ENCODE measurements around the gene NFYC. TPM values are rescaled to one million over a fixed set of nuclear protein-coding genes. Genes with fewer than 3 reads are reported as not detected.
"Not testable (repeated sequence)": the region's sequence is repeated elsewhere in the genome, so short reads cannot be mapped to it uniquely, and the experiment has no call there.

Gene NFYC
- total RNA-seq, 1 experiment from 2014 or later: 25.6 TPM

- DNase-seq (ENCODE audit: low read depth): no peak
- in situ Hi-C loops (cut with HindIII; ENCODE audit: low pct_unique_long_range_greater_than_20kb, low sequenced_read_pairs): no loop called here
Observed at GRCh38 chr1:40720493-40720892, 29.0 kb downstream of the NFYC start.

DNA sequence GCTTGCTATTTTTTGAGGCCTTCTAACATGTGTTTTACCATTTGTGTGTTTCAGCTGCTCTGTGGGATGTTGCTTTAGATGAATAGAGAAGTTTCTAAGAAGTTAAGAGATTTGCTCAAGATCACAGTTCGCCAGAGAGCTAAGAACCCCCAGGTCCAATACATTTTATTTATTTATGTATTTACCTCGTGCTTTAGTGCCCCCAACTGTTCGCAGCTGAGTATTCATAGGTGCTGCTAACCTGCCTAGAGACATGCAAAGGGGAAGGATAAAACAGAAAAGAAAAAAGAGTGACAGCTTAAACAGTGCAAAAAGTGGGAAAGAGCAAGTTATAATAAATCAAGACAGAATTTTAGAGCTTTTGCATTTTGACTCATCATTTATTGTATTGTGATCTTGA lies 31.1 kb downstream of the NFYC start:
- in situ Hi-C loops (cut with HindIII; ENCODE audit: low pct_unique_long_range_greater_than_20kb, low sequenced_read_pairs): no loop called here
- no peak for DNase-seq (ENCODE audit: low read depth)

DNA sequence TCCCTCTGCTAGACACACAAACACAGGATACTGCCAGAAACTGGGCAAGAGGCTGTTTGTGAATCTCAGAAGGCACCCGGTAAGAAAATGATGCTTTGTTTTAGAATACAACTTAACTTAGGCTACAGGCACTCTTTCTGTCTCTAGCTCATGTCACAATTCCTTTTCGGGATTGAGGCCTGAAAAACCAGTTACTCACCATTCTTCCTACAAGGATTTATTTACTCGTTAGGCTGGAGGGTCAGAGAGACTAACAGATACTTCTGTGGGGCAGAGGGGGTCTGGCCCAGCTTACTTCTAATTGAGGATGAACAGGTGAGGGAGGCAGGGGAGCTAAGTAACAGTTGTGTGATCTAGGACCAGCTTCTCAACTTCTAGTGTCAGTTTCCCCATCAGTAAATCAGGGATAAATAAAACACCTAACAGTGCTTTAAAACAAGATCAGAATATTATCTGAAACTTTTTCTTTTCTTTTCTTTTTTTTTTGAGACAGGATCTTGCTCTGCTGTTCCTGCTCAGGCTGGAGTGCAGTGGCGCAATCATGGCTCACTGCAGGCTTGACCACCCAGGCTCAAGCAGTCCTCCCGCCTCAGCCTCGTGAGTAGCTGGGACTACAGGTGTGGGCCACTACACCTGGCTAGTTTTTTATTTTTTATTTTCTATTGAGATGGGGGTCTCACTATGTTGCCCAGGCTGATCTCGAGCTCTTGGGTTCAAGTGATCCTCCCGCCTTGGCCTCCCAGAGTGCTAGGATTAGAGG lies 31.9 kb downstream of the NFYC start:
- in situ Hi-C loops (cut with HindIII; ENCODE audit: low pct_unique_long_range_greater_than_20kb, low sequenced_read_pairs): no loop called here

GRCh38 chr1:40727662-40728061 lies 36.2 kb downstream of the NFYC start:
- in situ Hi-C loops (cut with HindIII; ENCODE audit: low pct_unique_long_range_greater_than_20kb, low sequenced_read_pairs); DNase-seq (ENCODE audit: low read depth): not testable (repeated sequence)

More for the DNA sequence above, 31.9 kb downstream of the NFYC start:
- no peak for DNase-seq (ENCODE audit: low read depth)

DNA sequence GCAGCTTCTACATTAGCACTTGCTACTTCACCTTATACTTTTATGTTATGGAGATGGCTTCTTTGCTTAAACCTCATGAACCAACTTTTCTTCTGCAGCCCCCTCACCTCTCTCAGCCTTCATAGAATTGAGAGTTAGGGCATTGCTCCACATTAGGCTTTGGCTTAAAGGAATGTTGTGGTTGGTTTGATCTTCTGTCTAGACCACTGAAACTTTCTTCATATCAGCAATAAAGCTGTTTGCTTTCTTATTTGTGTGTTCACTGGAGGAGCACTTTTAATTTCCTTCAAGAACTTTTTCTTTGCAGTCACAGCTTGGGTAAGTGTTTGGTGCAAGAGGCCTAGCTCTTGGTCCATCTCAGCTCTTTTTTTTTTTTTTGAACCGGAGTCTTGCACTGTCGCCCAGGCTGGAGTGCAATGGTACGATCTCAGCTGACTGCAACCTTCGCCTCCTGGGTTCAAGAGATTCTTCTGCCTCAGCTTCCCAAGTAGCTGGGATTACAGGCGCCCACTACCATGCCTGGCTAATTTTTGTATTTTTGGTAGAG lies 37.9 kb downstream of the NFYC start:
- in situ Hi-C loops (cut with HindIII; ENCODE audit: low pct_unique_long_range_greater_than_20kb, low sequenced_read_pairs): not testable (repeated sequence)

DNA sequence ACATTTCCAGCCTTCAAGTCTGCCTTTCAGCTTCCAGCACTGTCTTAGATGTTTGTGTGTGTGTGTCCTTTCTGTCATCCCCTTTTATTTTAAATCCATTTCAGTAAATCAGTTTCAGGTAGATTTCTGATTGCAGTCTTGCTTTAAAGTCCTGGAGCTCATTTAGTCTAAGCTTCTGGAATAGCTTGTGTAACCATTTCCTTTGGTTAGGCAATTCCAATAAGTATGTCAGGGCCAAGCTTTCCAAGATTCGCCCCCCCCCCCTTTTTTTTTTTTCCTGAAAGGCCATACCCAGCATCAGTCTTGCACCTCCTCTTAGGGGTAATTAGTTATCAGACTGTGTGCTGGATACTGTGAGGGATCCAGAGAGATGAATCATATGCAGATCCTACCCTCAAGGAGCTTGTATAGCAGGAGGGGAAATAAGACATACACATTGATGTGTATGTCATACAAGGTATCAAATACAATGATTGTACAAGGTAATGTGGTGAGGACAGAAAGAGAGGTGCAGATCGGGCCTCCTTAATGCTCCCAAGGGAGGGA lies 41.3 kb downstream of the NFYC start:
- no peak for DNase-seq (ENCODE audit: low read depth)
- in situ Hi-C loops (cut with HindIII; ENCODE audit: low pct_unique_long_range_greater_than_20kb, low sequenced_read_pairs): no loop called here

More for the DNA sequence above, 37.9 kb downstream of the NFYC start:
- DNase-seq (ENCODE audit: low read depth): not testable (repeated sequence)

- in situ Hi-C loops (cut with HindIII; ENCODE audit: low pct_unique_long_range_greater_than_20kb, low sequenced_read_pairs): no loop called here
- DNase-seq (ENCODE audit: low read depth): no peak
Observed at GRCh38 chr1:40734882-40735628, 43.6 kb downstream of the NFYC start.

- DNase-seq (ENCODE audit: low read depth): no peak
- in situ Hi-C loops (cut with HindIII; ENCODE audit: low pct_unique_long_range_greater_than_20kb, low sequenced_read_pairs): no loop called here
Observed at GRCh38 chr1:40736085-40736531, 44.6 kb downstream of the NFYC start.

DNA sequence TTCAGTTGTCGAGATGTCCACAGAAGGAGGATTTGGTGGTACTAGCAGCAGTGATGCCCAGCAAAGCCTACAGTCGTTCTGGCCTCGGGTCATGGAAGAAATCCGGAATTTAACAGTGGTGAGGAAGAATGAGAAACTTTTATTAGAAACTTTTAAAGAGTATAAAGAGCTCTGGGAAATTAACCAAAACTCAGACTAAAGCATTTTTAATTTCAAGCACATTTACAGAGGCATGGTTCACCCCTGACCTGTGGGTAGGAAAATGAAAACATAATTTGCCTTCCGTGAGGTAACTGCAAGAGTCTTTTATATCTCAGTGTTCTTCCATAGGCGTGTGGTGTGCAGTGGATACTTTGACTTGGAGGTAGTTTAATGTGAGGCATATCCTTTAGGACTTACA lies 47.3 kb downstream of the NFYC start:
- in situ Hi-C loops (cut with HindIII; ENCODE audit: low pct_unique_long_range_greater_than_20kb, low sequenced_read_pairs): no loop called here
- DNase-seq (ENCODE audit: low read depth): no peak

DNA sequence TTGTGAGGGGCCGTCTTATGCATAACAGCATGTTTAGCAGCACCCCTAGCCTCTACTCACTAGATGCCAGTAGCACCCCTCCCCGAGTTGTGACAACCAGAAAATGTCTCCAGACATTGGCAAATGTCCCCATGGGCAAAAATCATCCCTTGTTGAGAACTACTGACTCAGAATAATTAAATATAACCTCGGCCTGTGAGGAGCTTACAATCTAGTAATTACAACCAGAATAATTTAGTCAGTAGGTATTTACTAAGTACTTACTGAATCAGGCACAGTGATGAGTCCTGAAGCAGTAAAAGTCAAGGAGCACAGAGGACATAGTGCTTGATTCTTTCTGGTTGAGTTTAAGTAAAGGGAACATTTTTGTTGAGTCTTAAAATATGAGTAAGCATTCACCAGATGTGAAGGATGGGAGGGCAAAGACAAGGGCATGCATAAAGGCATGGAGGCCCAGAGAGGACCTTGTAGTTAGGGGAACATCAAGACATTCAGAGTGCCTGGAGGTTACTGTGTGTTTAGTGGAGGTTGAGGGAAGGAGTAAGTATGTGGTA lies 48.0 kb downstream of the NFYC start:
- in situ Hi-C loops (cut with HindIII; ENCODE audit: low pct_unique_long_range_greater_than_20kb, low sequenced_read_pairs): no loop called here
- DNase-seq (ENCODE audit: low read depth): no peak

DNA sequence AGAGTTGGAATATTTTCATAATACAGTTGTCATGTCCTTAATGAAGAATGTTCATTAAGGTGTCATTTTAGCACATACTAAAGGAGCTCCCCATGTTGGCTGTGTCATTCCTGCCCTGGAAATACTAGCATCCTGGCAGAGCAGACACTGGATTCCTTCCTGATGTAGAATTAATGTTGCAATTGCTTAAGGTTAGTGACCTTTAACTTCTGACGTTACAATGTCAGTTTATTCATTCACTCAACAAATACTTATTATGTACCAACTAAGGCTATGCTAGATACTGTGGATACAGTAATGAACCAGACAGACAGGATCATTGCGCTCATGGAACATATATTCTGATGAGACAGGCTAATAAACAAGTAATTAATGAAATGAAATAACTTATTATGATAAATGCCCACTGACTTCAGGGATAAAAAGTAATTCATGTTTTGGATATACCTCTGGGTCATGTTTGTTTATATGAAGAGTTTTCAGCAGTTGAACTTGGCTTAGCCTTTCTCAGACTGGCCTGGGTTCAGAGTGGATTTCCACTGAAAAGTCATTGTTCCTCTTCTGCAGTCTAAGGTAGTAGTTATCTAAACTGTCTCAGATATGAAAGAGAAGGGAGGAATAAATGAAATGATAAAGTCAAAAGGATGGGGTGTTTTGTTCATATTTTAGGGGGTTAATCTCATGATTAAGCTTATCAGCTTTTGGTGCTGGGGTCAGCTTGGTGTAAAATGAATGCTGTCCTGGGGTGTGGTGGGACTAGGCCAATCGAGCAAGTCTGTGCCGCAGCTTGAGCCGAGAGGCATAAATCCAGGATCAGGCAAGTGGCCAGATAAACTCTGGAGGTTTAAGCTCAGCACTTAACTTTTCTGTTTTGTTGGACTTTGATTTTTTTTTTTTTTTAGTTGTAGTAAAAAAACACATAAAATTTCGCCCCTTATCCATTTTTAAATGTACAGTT lies 48.8 kb downstream of the NFYC start:
- no peak for DNase-seq (ENCODE audit: low read depth)
- in situ Hi-C loops (cut with HindIII; ENCODE audit: low pct_unique_long_range_greater_than_20kb, low sequenced_read_pairs): no loop called here

DNA sequence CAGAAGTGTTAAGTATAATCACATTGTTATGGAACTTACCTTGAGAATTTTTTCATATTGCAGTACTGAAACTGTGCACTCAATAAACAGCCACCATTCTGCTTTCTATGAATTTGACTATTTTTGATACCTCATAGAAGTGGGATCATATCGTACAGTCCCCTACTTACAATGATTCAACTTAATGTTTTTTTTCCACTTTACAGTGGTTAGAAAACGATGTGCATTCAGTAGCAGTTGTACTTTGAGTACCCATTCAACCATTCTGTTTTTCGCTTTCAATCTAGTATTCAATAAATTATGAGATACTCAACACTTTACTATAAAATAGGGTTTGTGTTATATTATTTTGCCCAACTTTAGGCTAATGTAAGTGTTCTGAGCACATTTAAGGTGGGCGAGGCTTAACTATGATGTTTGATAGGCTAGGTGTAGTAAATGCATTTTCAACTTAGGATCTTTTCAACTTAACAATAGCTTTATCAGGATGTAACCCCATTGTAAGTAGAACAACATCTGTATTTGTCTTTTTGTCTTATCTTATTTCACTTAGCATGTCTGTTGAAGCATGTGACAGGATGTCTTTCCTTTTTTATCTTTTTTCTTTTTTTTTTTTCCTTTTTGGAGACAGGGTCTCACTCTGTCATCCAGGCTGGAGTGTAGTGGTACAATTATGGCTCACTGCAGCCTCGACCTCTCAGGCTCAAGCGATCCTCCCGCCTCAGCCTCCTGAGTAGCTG lies 49.7 kb downstream of the NFYC start:
- in situ Hi-C loops (cut with HindIII; ENCODE audit: low pct_unique_long_range_greater_than_20kb, low sequenced_read_pairs): no loop called here

DNA sequence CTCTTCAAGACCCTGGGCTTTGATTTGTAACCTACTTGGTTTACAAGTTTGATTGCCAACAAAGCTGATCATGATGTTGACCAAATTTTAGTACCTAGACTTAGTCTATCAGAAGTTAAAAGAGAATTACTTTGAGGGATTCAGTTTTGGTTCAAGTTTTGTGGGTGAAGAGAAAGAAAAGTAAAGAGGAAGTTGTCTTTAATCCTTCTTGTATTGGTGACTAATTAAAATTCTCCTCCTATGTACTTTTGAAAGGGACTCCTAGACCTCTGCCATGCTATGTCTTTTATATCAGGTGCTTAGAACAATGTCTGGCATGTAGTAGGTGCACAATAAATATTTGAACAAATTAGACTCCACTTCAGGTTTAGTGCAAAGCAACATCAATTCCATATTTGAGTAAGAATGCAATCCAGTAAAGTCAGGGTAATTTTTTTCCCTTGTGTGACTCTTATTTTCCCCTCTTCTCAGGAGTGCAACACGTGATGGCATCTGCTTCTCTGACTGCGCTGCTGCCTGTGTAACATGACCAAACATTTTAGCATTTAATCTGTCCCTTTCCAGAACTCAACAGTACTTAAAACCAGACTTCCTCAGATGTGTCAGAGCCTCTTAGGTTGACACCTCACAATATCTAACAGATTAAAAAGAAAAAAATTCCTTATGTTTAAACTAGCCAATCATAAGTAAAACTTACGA lies 51.0 kb downstream of the NFYC start:
- in situ Hi-C loops (cut with HindIII; ENCODE audit: low pct_unique_long_range_greater_than_20kb, low sequenced_read_pairs): no loop called here
- DNase-seq (ENCODE audit: low read depth): no peak

More for the DNA sequence above, 49.7 kb downstream of the NFYC start:
- no peak for DNase-seq (ENCODE audit: low read depth)

DNA sequence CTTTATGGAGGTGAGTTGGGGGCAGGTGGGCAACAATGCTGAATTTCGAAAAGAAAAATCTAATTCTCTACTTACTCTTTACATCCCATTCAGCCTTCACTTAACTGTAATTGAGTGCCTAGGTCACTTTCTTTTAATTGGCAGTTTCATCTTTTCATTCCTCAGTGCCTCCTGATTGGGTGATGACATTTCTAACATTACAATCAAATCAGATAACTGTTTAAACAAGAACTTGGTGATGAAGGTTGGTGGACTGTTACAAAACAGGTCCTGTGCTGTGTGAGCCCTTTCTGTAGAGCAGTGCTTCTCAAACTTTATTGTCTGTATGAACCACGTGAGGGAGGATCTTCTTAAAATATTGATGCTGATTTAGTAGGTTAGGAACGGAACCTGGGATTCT lies 51.9 kb downstream of the NFYC start:
- in situ Hi-C loops (cut with HindIII; ENCODE audit: low pct_unique_long_range_greater_than_20kb, low sequenced_read_pairs): no loop called here
- DNase-seq (ENCODE audit: low read depth): no peak

- in situ Hi-C loops (cut with HindIII; ENCODE audit: low pct_unique_long_range_greater_than_20kb, low sequenced_read_pairs): no loop called here
- DNase-seq (ENCODE audit: low read depth): no peak
Observed at GRCh38 chr1:40743860-40744259, 52.4 kb downstream of the NFYC start.

DNA sequence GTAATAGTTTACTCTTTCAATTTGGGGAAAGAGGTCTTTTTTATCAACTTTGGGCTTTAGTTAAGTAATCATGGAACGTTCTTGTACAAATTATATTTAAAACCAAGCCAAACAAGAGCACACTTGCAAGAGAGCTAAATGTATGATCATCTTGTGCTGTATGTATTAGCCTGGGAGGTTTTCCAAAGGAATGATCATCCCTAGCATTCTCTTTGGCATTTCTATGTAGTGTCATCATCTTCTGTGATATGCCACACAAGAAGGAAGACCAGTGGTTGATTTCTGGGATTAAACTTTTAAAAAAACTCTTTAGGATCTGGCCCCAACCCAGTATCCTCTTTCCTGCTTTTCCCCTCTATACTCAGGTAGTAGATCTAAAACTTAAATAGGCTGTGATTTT lies 53.7 kb downstream of the NFYC start:
- in situ Hi-C loops (cut with HindIII; ENCODE audit: low pct_unique_long_range_greater_than_20kb, low sequenced_read_pairs): no loop called here
- no peak for DNase-seq (ENCODE audit: low read depth)

Data from Caki2 (cell line).